22Rv1 (cell line): ENCODE results near the gene CHAD.
A peak's percentile ranks its signal among the peaks of the same experiment; 100 is the strongest.

Experiments
- H3K27ac ChIP-seq: fragments of 450-650 bp; 2 replicates; pipeline ENCODE4 v1.5.1; 2017
- CTCF ChIP-seq: fragments of 450-650 bp; IDR thresholded peaks from 2 replicates; pipeline ENCODE4 v1.5.1; 2017; ENCODE audit warnings: mild to moderate bottlenecking
- ZFX ChIP-seq: fragments of 450-650 bp; IDR thresholded peaks from 2 replicates; pipeline ENCODE4 v1.6.1; 2017; ENCODE audit warnings: antibody characterized with exemption, borderline replicate concordance

CHAD gene

GRCh38 chr17:50481648-50482047, 13.0 kb upstream of the CHAD start:
- peak overlapping the region; percentile 50; the same call in 1 of the 2 replicates for H3K27ac ChIP-seq
- TF ChIP-seq ZFX (no peak), CTCF (no peak)

- no peak overlapping the region for H3K27ac ChIP-seq
- TF ChIP-seq ZFX (no peak), CTCF (no peak)
Measured at GRCh38 chr17:50480854-50481490, 12.3 kb upstream of the CHAD start.

- H3K27ac ChIP-seq, result peak overlapping the region; percentile 92; the same call in 1 of the 2 replicates
- TF ChIP-seq ZFX (no peak), CTCF (no peak)
Measured at GRCh38 chr17:50480142-50480764, 11.6 kb upstream of the CHAD start.

- peak overlapping the region; percentile 92 for H3K27ac ChIP-seq
Measured at GRCh38 chr17:50479522-50480141, 11.0 kb upstream of the CHAD start.

GRCh38 chr17:50478391-50479381, 10.0 kb upstream of the CHAD start, which contains the start of gene RSAD1:
Gene RSAD1, plus strand, starts transcription at chr17:50478860. Its CDS starts 25 bp downstream, at chr17:50478885.
- peak within 1 kb of the TSS; percentile 92 for H3K27ac ChIP-seq
- no peak for TF ChIP-seq ZFX
- TF ChIP-seq CTCF, result peak; percentile 98

More at GRCh38 chr17:50479522-50480141, 11.0 kb upstream of the CHAD start:
- TF ChIP-seq ZFX (no peak), CTCF (peak; percentile 64)

- peak overlapping the region; percentile 92 for H3K27ac ChIP-seq
- TF ChIP-seq CTCF, result no peak
- no peak for TF ChIP-seq ZFX
Measured at GRCh38 chr17:50477976-50478375, 9.3 kb upstream of the CHAD start.
